HCT116 (cell line): ENCODE data around the gene KCNQ1OT1. TPM values are rescaled to one million over a fixed set of nuclear protein-coding genes. Genes with fewer than 3 reads are reported as not detected.

Experiments
- ATAC-seq: fragments of 200-7000 bp; cut with Tn5 transposase; 2 replicates; pipeline ENCODE4 v1.9.1; 2020; ENCODE audit warnings: mild to moderate bottlenecking, moderate library complexity
- BruUV-seq: library from RNA; stranded (reverse); fragments of 400-500 nt; replicated peaks from 2 replicates; lab custom pipeline; 2021; lab: Mats Ljungman, UMichigan
- CTCF ChIA-PET: fragments of 300-600 bp; sonication (Branson Sonifier 250); formaldehyde crosslinking; loops from one replicate; lab custom pipeline; 2021; ENCODE audit warnings: antibody characterized with exemption; lab: Charles Lee
- POLR2A ChIA-PET: fragments of 300-600, 350-600 bp; sonication (Branson Sonifier 250); formaldehyde crosslinking; loops from one replicate; lab custom pipeline; 2021; ENCODE audit warnings: antibody characterized with exemption; lab: Charles Lee
- RAD21 ChIA-PET, 2 experiments: fragments of 300-600 bp; sonication (Branson Sonifier 250); formaldehyde crosslinking; loops; one replicate each; lab custom pipeline; 2023; ENCODE audit warnings: low total read pairs in 2 of 2; ENCODE audit not compliant: uncharacterized antibody in 2 of 2, unreplicated experiment in 2 of 2, low non-redundant PET in 1 of 2; lab: Charles Lee
- DNase-seq: peaks from one replicate; pipeline ENCODE4 v3.0.0-alpha.2; 2010; ENCODE audit warnings: low read depth, low spot score
- H2AFZ ChIP-seq: fragments of 200-600 bp; shearing (Covaris generic), sonication (generic); 2 replicates; pipeline ENCODE4 v1.6.1; 2017; ENCODE audit warnings: low read depth, mixed run types, mixed read lengths, antibody characterized with exemption, low read length; ENCODE audit not compliant: poor library complexity, severe bottlenecking
- H3K27ac ChIP-seq: 2 replicates; pipeline ENCODE4 v1.5.1; 2012; ENCODE audit warnings: low read depth, low read length
- H3K27me3 ChIP-seq: fragments of 200-600 bp; sonication (generic); 2 replicates; pipeline ENCODE4 v1.6.1; 2016; ENCODE audit warnings: mixed run types, low read length, mixed read lengths; ENCODE audit not compliant: insufficient read depth
- H3K36me3 ChIP-seq, 2 experiments: fragments of 200-500 bp in 1 of 2; fragments of 200-600 bp in 1 of 2; sonication (Bioruptor generic) in 1 of 2; sonication (generic) in 1 of 2; 2 replicates each; pipeline versions ENCODE4 v1.5.1 to v1.6.1; 2014 to 2016; ENCODE audit warnings: low read length in 2 of 2, inconsistent platforms in 1 of 2, mixed read lengths in 1 of 2, mixed run types in 1 of 2; ENCODE audit not compliant: insufficient read depth in 2 of 2, control insufficient read depth in 1 of 2
- H3K4me1 ChIP-seq, 2 experiments: fragments of 200-600 bp in 1 of 2; sonication (generic) in 1 of 2; 2 replicates each; pipeline versions ENCODE4 v1.5.1 to v1.6.1; 2012 to 2017; ENCODE audit warnings: low read length in 2 of 2, inconsistent platforms in 1 of 2, mild to moderate bottlenecking in 1 of 2, mixed read lengths in 1 of 2, mixed run types in 1 of 2, moderate library complexity in 1 of 2; ENCODE audit not compliant: insufficient read depth in 2 of 2, control insufficient read depth in 1 of 2
- H3K4me2 ChIP-seq: fragments of 200-600 bp; sonication (generic); 2 replicates; pipeline ENCODE4 v1.6.1; 2017; ENCODE audit warnings: mixed run types, low read length, mixed read lengths
- H3K4me3 ChIP-seq, 2 experiments: fragments of 200-600 bp in 1 of 2; sonication (generic) in 1 of 2; replicated peaks in 1 of 2; 2 replicates each; pipeline ENCODE4 v1.5.1; 2011 to 2016; ENCODE audit warnings: low read length in 2 of 2, control low read depth in 1 of 2, low read depth in 1 of 2, mild to moderate bottlenecking in 1 of 2, mixed read lengths in 1 of 2, mixed run types in 1 of 2
- H3K79me2 ChIP-seq: fragments of 200-600 bp; sonication (generic); 2 replicates; pipeline ENCODE4 v1.6.1; 2017; ENCODE audit warnings: mild to moderate bottlenecking, mixed run types, low read length, moderate library complexity, mixed read lengths; ENCODE audit not compliant: insufficient read depth
- H3K9ac ChIP-seq: fragments of 200-600 bp; sonication (generic); 2 replicates; pipeline ENCODE4 v1.6.1; 2016; ENCODE audit warnings: low read length, mixed read lengths
- H3K9me2 ChIP-seq: fragments of 200-600 bp; sonication (generic), shearing (Covaris generic); 2 replicates; pipeline ENCODE4 v1.6.1; 2017; ENCODE audit warnings: mixed run types, mild to moderate bottlenecking, moderate library complexity; ENCODE audit not compliant: insufficient read depth
- H3K9me3 ChIP-seq, 2 experiments: fragments of 200-500 bp in 1 of 2; fragments of 200-600 bp in 1 of 2; sonication (Bioruptor generic) in 1 of 2; sonication (generic) in 1 of 2; 2 replicates each; pipeline ENCODE4 v1.6.1; 2014 to 2017; ENCODE audit warnings: low read length in 2 of 2, mixed read lengths in 2 of 2, inconsistent platforms in 1 of 2, low read depth in 1 of 2, mild to moderate bottlenecking in 1 of 2, mixed run types in 1 of 2, moderate library complexity in 1 of 2; ENCODE audit not compliant: control insufficient read depth in 1 of 2, insufficient read depth in 1 of 2
- H4K20me1 ChIP-seq: fragments of 200-600 bp; sonication (generic), shearing (Covaris generic); 2 replicates; pipeline ENCODE4 v1.6.1; 2017; ENCODE audit warnings: mixed run types, mild to moderate bottlenecking, moderate library complexity; ENCODE audit not compliant: insufficient read depth
- EZH2 ChIP-seq: fragments of 200-600 bp; sonication (generic); IDR thresholded peaks from 2 replicates; pipeline ENCODE4 v1.6.1; 2017; ENCODE audit warnings: antibody characterized with exemption, mixed run types
- JUND ChIP-seq: IDR thresholded peaks from 2 replicates; pipeline ENCODE4 v1.6.1; 2012
- POLR2A ChIP-seq: IDR thresholded peaks from 2 replicates; pipeline ENCODE4 v1.7.0; 2011; ENCODE audit warnings: borderline replicate concordance; ENCODE audit not compliant: insufficient read depth, insufficient read length; ENCODE audit errors: extremely low read depth
- REST ChIP-seq: IDR thresholded peaks from 2 replicates; pipeline ENCODE4 v1.6.1; 2012; ENCODE audit warnings: low read depth
- SIN3A ChIP-seq: IDR thresholded peaks from 2 replicates; pipeline ENCODE4 v1.6.1; 2012; ENCODE audit warnings: low read depth
- SRF ChIP-seq: IDR thresholded peaks from 2 replicates; pipeline ENCODE4 v1.6.1; 2012; ENCODE audit warnings: low read depth
- ZNF274 ChIP-seq: fragments of 200-500 bp; sonication (Bioruptor generic); IDR thresholded peaks from 2 replicates; pipeline ENCODE4 v1.6.1; 2014; ENCODE audit warnings: mild to moderate bottlenecking, low read depth, low read length, inconsistent platforms
- intact Hi-C: fragments of 100-400 bp; cut with micrococcal nuclease; formaldehyde crosslinking; loops from 2 replicates; pipeline ENCODE4 v1.10.0; 2022
- total RNA-seq: library from RNA; stranded (reverse); gene quantifications from one replicate; pipeline ENCODE4 v1.2.1, GENCODE V29; 2021; ENCODE audit not compliant: unreplicated experiment

The KCNQ1OT1 gene
- total RNA-seq, 1 experiment from 2014 or later = 1.1 TPM

- no peaks in the 10 kb centered on the region for H3K79me2 ChIP-seq
- H3K4me3 ChIP-seq = no peak overlapping the region
- DNase-seq (no peak), ATAC-seq (no peak)
- TF ChIP-seq ZNF274 (no peak), REST (no peak), POLR2A (no peak), JUND (no peak), SRF (no peak), EZH2 (no peak), SIN3A (no peak)
- H3K27ac ChIP-seq = no peak overlapping the region
- no peak overlapping the region for H3K9ac ChIP-seq
- no peaks in the 10 kb centered on the region for H3K9me3 ChIP-seq
- no peaks in the 10 kb centered on the region for H3K36me3 ChIP-seq
- no peaks in the 10 kb centered on the region for H4K20me1 ChIP-seq
- H2AFZ ChIP-seq = no peak overlapping the region
- no peak overlapping the region for H3K4me2 ChIP-seq
- no TSS peak for BruUV-seq
- H3K4me1 ChIP-seq = no peaks in the 10 kb centered on the region
- POLR2A ChIA-PET = no interaction called here
- RAD21 ChIA-PET = no interaction called here
- CTCF ChIA-PET = no interaction called here
- intact Hi-C loops = no loop called here
- no peaks in the 10 kb centered on the region for H3K9me2 ChIP-seq
- H3K27me3 ChIP-seq = no peaks in the 10 kb centered on the region
Observed at GRCh38 chr11:2726964-2727363, 27.2 kb upstream of the KCNQ1OT1 start.
